ENCODE measurements around the gene IRAK2.
A peak's percentile ranks its signal among the peaks of the same experiment; 100 is the strongest.

IRAK2 gene

GRCh38 chr3:10228248-10228950, 63.7 kb downstream of the IRAK2 start:
- peak; percentile 24 to 28 for DNase-seq

DNA sequence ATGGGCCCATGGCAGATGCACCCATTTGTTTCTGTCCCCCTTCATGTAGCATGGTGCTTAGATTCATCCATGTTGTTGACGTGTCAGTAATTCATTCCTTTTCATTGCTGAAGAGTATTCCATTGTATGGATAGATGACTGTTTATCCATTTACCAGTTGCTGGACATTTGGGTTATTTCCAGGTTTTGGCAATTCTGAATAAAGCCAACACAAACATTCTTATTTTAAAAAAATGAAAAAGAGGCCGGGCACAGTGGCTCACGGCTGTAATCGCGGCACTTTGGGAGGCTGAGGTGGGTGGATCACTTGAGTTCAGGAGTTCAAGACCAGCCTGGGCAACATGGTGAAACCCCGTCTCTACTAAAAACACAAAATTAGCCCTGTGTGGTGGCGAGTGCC, 64.9 kb downstream of the IRAK2 start:
- DNase-seq: no peak

- no peak for DNase-seq
Observed at GRCh38 chr3:10232137-10232536, 67.4 kb downstream of the IRAK2 start.

DNA sequence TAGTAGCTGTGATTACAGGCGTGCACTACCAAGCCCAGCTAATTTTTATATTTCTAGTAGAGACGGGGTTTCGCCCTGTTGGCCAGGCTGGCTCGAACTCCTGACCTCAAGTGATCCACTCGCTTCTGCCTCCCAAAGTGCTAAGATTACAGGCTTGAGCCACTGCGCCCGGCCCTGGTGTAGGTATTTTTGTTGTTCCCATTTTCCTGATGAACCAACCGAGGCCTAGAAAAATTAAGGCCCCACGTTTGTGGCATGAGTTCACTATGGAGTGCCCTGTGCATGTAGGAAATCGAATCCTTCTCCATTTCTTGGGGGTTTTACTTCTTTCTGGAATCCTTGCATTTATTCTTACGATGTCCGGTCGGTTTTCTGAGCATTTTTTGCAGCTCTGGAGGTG, 69.3 kb downstream of the IRAK2 start:
- no peak for DNase-seq

GRCh38 chr3:10234526-10235230, 70.0 kb downstream of the IRAK2 start:
- DNase-seq: no peak

GRCh38 chr3:10235551-10235950, 70.8 kb downstream of the IRAK2 start:
- no peak for DNase-seq

DNA sequence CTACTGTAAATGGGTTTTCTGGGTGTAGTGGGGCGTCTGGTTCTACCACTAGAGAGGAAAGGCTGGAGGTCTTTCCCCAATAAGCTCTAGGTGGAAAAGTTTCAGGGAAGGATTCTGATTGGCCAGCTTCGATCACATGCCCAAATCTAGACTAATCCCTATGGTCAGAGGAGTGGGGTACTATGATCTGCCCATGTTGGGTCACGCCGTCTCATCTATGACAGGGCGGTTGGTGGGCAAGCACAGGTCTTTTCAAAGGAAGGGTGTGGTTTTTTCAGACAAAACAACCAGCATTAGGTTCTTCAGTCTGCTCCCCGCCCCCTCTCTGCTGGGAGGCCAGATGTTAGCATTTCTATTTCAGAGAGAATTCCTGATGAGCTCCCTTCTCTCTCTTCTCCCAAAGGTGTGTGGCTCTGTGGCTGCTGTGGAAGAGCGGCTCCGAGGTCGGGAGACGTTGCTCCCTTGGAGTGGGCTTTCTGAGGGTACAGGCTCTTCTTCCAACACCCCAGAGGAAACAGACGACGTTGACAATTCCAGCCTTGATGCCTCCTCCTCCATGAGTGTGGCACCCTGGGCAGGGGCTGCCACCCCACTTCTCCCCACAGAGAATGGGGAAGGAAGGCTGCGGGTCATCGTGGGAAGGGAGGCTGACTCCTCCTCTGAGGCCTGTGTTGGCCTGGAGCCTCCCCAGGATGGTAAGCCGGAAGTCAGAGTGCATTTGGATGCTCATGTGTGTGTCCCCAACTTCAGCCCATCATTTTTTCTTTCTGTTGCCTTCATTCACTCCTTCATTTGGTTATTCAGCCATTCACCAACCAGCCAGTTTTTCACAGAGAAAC, 73.8 kb downstream of the IRAK2 start:
- DNase-seq: peak; percentile 23 to 39

- DNase-seq: no peak
Observed at GRCh38 chr3:10240799-10241198, 76.1 kb downstream of the IRAK2 start.

GRCh38 chr3:10242182-10243065, 77.7 kb downstream of the IRAK2 start:
- peak; percentile 78 to 80 for DNase-seq

DNA sequence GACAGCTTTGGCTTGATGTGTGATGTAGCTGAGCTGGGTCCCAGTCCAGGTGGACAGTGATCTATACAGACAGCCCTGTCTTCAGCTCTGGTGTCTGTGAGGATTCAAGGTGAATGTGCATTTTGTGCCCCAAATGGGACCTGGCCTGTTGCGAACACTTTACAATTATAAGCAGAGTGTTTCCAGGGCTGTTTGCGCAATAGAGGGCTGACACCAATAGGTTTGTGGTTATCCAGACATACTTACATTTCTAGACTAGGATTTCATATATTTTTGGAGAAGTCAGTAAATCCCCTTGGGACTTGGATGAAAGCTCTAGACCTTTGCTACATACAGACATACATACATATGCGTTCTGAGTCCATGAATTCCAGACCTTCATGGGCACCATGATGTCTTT, 79.3 kb downstream of the IRAK2 start:
- DNase-seq: no peak

DNA sequence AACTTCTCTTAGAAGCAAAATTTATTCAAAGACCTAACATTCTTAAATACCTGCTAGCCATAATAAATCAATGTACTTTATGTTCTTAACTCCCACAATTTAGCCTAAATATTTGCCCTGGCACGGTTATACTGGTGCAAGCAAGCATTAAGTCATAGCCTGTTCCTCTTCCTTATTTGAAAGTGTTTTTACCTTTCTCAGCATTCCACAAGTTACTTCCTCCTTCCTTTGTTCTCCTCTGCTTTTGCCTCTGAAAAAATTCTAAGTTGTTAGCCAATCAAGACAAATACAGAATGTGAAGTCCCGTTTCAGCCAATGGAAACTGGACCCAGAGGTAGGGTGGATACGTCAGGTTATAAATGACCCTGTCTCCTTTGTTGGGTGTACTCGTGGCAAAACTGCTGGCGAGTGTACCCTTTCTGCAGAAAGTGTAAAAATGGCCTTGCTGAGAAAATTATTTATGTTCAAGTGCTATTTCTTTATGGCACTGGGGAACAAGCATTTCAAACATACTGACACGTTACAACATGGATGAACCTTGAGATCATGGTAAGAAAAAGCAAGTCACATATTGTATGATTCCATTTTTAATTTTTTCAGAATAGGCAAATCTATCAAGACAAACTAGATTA, 80.5 kb downstream of the IRAK2 start:
- no peak for DNase-seq

- no peak for DNase-seq
Observed at GRCh38 chr3:10247679-10248183, 83.0 kb downstream of the IRAK2 start.

GRCh38 chr3:10248184-10248983, 83.7 kb downstream of the IRAK2 start, which contains the start of gene TATDN2:
TATDN2 (plus strand) TSS chr3:10248459; CDS start chr3:10249201, 742 bp downstream.
- peak; percentile 91 to 93 for DNase-seq

DNA sequence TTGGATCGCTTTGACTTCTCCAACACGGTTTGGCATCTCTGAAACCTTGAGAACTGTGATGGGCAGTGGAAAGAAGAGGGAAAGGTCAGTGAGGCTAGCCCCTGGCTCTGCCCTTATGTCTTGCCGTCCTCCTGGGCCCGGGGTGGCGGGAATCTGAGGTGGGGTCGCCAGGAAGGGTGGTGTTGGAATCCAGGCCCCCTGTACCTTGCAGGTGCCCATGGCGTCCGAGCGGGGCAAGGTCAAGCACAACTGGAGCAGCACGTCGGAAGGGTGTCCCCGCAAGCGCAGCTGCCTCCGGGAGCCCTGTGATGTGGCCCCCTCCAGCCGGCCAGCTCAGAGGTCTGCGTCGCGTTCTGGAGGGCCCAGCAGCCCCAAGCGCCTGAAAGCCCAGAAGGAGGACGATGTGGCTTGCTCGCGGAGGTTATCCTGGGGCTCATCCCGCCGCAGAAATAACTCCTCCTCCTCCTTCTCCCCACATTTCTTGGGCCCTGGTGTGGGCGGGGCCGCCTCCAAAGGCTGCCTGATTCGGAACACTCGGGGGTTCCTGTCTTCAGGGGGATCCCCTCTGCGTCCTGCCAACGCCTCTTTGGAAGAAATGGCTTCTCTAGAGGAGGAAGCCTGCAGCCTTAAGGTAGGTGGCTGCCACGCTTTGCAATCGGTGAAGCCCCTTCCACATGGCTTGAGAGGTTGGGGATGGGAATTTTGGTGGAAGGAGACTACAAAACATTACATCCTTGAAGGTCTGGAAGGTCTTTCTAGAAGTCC, 84.4 kb downstream of the IRAK2 start:
- peak; percentile 54 to 69 for DNase-seq

- DNase-seq: peak; percentile 17 to 18
Observed at GRCh38 chr3:10249833-10250232, 85.1 kb downstream of the IRAK2 start.

GRCh38 chr3:10251006-10251405, 86.3 kb downstream of the IRAK2 start:
- DNase-seq: no peak

- no peak for DNase-seq
Observed at GRCh38 chr3:10253731-10254130, 89.0 kb downstream of the IRAK2 start.

DNA sequence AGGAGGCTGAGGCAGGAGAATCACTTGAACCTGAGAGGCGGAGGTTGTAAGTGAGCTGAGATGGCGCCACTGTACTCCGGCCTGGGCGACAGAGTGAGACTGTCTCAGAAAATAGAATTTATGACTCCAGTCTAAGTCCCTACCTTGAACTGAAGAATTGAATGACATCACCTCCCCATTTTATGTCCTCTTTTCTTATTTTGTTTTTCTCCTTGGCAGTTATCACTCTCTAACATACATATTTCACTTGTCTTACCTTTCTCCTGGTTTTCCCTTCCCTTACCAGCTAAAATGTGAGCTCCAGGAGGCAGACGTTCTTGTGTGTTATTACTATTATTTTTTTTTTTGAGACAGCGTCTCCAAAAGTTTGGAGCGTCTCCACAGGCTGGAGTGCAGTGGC, 91.1 kb downstream of the IRAK2 start:
- no peak for DNase-seq

- no peak for DNase-seq
Observed at GRCh38 chr3:10259036-10259435, 94.3 kb downstream of the IRAK2 start.

GRCh38 chr3:10259798-10260197, 95.1 kb downstream of the IRAK2 start:
- DNase-seq: no peak

Data from activated CD4-positive, alpha-beta T cell treated with anti-CD3 and anti-CD28 coated beads for 4 hours (primary cell).